ENCODE data around the gene ATP5MG. TPM values are rescaled to one million over a fixed set of nuclear protein-coding genes. Genes with fewer than 3 reads are reported as not detected.

Gene ATP5MG
- total RNA-seq, 1 donor from 2014 or later = 280 TPM

DNA sequence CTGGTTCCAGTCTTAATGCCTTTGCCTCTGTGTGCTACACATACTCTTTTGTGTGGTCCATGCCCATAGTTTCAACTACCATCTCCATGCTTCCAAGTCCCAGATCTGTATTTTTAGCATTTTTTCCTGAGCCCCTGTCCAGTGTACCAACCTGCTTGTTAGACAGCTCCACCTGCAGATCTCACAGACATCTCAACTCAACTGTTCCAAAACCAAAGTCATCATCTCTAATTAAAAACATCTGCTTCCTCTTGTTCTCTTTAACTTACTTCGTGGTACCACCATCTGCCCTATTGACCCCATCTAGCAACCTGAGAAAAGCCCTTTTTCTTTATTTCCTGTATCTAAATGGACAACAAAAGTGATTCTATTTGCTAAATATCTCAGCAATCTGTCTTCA lies 26.3 kb downstream of the ATP5MG start:
- Mint-ChIP-seq H3K27me3 (ENCODE audit: unreplicated experiment) (peaks cover 3% of the 10 kb centered on the region), H3K9me3 (ENCODE audit: unreplicated experiment) (no peaks in the 10 kb centered on the region), H3K4me1 (ENCODE audit: unreplicated experiment) (no peaks in the 10 kb centered on the region), H3K36me3 (ENCODE audit: low read depth, unreplicated experiment) (no peaks in the 10 kb centered on the region), H3K4me3 (ENCODE audit: unreplicated experiment) (no peak overlapping the region), H3K27ac (ENCODE audit: unreplicated experiment) (no peak overlapping the region)
- no peak for DNase-seq (ENCODE audit: low spot score)
- TF ChIP-seq CTCF (IDR thresholded peaks at IDR 0.05; ENCODE audit: unreplicated experiment) = no peak

- peaks cover 6% of the 10 kb centered on the region for H3K27me3 Mint-ChIP-seq (ENCODE audit: unreplicated experiment)
- H3K4me1 Mint-ChIP-seq (ENCODE audit: unreplicated experiment) = peaks cover 9% of the 10 kb centered on the region
- H3K9me3 Mint-ChIP-seq (ENCODE audit: unreplicated experiment) = no peaks in the 10 kb centered on the region
Observed at GRCh38 chr11:118430956-118431355, 29.6 kb downstream of the ATP5MG start.

GRCh38 chr11:118434123-118434552 lies 32.7 kb downstream of the ATP5MG start:
- Mint-ChIP-seq H3K4me1 (ENCODE audit: unreplicated experiment) (peaks cover 17% of the 10 kb centered on the region), H3K4me3 (ENCODE audit: unreplicated experiment) (peak overlapping the region; percentile 90), H3K27ac (ENCODE audit: unreplicated experiment) (no peak overlapping the region), H3K9me3 (ENCODE audit: unreplicated experiment) (no peaks in the 10 kb centered on the region), H3K27me3 (ENCODE audit: unreplicated experiment) (peaks cover 6% of the 10 kb centered on the region), H3K36me3 (ENCODE audit: low read depth, unreplicated experiment) (no peaks in the 10 kb centered on the region)
- DNase-seq (ENCODE audit: low spot score) = no peak
- no peak for TF ChIP-seq CTCF (IDR thresholded peaks at IDR 0.05; ENCODE audit: unreplicated experiment)

More at GRCh38 chr11:118430956-118431355, 29.6 kb downstream of the ATP5MG start:
- Mint-ChIP-seq H3K4me3 (ENCODE audit: unreplicated experiment) (no peak overlapping the region), H3K36me3 (ENCODE audit: low read depth, unreplicated experiment) (no peaks in the 10 kb centered on the region), H3K27ac (ENCODE audit: unreplicated experiment) (no peak overlapping the region)
- TF ChIP-seq CTCF (IDR thresholded peaks at IDR 0.05; ENCODE audit: unreplicated experiment) = no peak
- DNase-seq (ENCODE audit: low spot score) = no peak

DNA sequence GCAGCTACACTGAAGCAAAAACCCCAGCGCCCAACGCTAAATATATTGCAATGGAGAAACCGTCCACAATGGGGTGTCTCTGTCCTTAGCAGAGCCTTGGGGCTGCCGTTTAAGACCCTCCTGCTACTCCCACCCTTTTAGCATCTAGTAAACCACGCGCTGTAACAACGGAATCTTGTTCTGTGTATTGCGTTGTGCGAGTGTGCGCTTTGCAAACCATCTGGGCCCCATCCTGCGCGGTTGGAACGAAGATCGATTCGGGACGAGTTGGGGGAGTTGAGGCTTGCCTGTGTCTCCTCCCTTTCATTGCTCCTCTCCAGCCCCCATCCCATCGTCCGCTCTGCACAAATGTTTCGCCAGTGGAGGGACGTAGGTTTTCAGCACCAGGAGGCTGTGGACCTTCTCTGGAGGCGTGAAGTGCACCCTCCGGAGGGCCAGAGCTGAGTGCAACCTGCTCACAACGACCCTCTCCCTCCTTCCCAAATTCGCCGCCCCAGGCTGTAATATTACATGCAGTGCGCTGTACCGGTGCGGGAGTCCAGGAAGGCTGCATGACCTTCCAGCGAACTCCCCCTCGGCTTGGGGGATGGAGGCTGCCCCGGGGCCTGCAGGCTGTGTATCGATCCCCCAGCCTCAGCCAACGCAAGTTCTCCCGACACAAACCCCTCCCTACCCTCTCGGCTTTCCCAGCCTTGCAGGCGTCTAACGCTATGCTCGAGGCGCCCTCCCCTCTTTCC lies 33.3 kb downstream of the ATP5MG start:
- H3K27ac Mint-ChIP-seq (ENCODE audit: unreplicated experiment) = no peak overlapping the region
- H3K27me3 Mint-ChIP-seq (ENCODE audit: unreplicated experiment) = peaks cover 6% of the 10 kb centered on the region
- H3K4me1 Mint-ChIP-seq (ENCODE audit: unreplicated experiment) = peaks cover 21% of the 10 kb centered on the region
- peak overlapping the region; percentile 90 for H3K4me3 Mint-ChIP-seq (ENCODE audit: unreplicated experiment)
- H3K36me3 Mint-ChIP-seq (ENCODE audit: low read depth, unreplicated experiment) = no peaks in the 10 kb centered on the region
- TF ChIP-seq CTCF (IDR thresholded peaks at IDR 0.05; ENCODE audit: unreplicated experiment) = no peak
- H3K9me3 Mint-ChIP-seq (ENCODE audit: unreplicated experiment) = no peaks in the 10 kb centered on the region
- peak; percentile 50 for DNase-seq (ENCODE audit: low spot score)

DNA sequence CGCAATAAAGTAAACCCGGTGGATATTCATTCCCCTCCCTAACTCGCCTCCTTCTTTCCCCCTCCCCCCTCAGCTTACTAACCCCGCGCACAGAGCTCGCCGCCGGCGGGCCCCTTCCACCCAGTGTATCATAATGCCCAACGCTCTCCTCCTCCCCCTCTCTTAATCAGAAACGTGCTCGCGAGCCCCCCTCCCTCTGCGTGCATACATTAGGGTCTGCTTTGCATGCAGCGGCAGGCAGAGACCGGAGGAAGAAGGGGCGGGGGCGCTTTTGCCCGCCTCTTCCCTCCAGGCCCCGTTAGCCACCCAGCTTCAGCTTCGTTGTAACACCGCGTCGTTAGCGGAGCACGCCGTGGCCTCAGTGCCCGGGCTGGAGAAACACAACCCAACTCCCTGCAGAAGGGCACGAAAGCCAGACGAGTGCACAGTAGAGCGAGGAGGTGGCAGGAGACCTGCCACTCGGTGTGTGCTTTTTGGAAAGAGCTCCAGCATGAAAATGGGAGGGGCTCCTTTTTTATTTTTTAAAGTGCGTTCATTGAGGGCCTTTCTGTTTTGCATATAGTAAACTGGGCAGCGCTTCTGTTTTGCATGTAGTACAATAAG lies 34.0 kb downstream of the ATP5MG start:
- no peak for TF ChIP-seq CTCF (IDR thresholded peaks at IDR 0.05; ENCODE audit: unreplicated experiment)
- peaks cover 28% of the 10 kb centered on the region for H3K4me1 Mint-ChIP-seq (ENCODE audit: unreplicated experiment)
- peak overlapping the region; percentile 90 for H3K4me3 Mint-ChIP-seq (ENCODE audit: unreplicated experiment)
- no peaks in the 10 kb centered on the region for H3K9me3 Mint-ChIP-seq (ENCODE audit: unreplicated experiment)
- peak overlapping the region; percentile 24 for H3K27ac Mint-ChIP-seq (ENCODE audit: unreplicated experiment)
- peaks cover 6% of the 10 kb centered on the region for H3K27me3 Mint-ChIP-seq (ENCODE audit: unreplicated experiment)
- H3K36me3 Mint-ChIP-seq (ENCODE audit: low read depth, unreplicated experiment) = no peaks in the 10 kb centered on the region
- DNase-seq (ENCODE audit: low spot score) = peak; percentile 60
